C4-2B (cell line): ENCODE data around the gene ZDHHC5.

ENCODE experiments used
- CTCF ChIP-seq: fragments of 450-650 bp; conservative IDR thresholded peaks from 2 replicates; pipeline ENCODE4 v1.5.1; 2017; ENCODE audit warnings: mild to moderate bottlenecking
- ZFX ChIP-seq: fragments of 450-650 bp; IDR thresholded peaks from 2 replicates; pipeline ENCODE4 v1.6.1; 2017

- TF ChIP-seq CTCF (no peak), ZFX (no peak)
Observed at GRCh38 chr11:57729479-57729878, 61.6 kb downstream of the ZDHHC5 start.
